ENCODE data around the gene RASGEF1B.

The RASGEF1B gene

DNA sequence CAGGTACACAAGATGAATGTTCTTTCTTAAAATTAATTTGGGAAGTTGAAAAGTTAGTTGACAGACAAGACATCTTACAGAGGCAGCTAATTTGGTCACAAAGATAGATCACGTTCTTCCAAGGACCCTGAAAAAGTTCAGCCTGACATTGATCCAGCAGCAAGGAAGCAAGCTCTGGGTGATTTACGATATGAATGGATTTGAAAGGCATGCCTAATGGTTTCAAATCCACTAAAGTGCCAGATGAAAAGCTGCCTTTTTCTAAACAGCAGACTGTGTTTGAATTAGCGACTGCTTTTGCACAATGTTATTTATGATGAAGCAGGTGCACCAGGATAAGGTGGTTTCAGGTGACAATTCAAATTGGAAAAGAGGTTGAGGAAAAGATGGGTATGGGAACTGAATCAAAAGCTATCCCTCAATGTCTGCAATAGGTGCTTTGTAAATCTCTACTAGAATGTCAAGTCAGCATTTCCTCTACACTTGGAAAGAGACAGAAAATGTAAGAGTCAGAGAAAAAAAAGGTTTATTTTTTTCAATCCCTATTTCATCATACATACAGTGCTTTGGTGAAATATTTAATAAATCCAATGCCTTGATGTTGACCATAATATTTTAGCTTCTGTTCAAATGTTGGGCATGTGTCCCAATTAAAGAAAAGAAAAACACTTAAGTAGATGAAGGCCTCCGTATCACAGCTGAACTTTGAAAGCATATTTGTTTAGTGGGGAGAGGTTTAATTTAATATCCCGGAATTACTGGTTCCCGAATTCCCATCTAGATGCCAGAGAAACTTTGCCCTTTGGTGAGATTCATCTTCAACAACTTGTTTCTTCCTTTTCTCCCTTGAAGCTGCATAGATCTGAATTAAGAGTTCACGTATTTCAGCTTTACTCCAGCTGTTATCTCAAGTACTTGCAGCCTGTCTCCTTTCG lies 6.0 kb downstream of the RASGEF1B start:
- DNase-seq = peak; percentile 72

DNA sequence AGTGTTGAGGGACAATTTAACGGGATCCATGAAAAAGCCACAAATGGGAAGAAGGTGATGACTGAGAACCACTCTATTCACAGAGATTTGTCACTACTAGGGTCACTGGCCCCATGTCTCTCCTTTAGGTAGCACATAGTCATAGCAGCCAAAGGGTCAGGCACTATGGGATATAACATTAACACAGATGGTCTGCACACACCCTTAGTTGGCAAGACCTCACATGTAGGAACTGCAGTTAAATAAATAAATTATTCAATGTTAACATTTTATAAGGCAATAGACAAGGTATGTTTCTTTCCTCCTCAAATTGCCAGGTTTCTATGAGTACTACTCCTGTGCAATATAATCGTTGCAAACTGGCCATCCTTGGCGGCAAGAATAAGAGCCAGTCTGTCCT lies 10.9 kb downstream of the RASGEF1B start:
- DNase-seq = no peak

DNA sequence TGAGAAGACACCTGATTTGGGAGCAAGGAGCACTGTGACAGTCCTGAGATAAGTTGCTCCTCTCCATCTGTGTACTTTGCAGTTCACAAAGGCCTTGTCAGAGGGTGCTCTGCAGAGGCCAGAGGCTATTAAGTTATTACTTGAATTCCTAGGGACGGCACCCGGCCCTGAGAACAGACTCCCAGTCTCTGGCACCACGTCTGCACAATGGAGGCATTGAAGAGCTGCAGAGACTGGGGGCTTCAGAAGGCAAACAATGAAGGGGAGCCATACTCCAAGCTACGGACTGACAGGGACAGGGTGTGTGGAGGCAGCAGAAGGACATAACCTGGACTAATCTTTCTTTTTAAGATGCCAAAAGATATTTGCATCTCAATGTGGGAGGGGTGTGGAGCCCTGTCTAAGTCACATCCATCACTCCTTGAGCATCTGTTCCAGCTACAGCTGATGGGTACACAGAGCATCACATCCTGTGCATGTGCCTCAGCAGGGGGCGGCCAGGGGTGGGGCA lies 11.5 kb downstream of the RASGEF1B start:
- DNase-seq = peak; percentile 52

DNA sequence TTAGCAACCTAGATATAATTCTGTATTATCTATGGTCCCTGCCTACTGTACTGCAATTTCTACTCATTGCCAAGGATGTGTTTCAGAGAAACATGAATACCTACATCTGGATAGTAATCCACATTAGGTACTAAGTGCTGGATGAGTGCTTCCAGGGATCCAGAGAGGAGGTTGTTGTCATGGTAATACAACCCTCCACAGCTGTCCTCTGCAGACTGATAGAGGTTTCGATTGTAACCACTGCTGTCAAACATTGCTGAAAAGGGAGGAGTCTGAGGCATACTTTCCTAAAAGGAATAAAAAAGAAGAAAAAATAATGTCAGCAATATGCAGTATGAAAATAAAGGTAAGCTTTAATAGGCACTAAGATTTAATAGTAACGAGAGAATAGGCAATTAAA lies 12.5 kb downstream of the RASGEF1B start:
- peak; percentile 17 for DNase-seq

DNA sequence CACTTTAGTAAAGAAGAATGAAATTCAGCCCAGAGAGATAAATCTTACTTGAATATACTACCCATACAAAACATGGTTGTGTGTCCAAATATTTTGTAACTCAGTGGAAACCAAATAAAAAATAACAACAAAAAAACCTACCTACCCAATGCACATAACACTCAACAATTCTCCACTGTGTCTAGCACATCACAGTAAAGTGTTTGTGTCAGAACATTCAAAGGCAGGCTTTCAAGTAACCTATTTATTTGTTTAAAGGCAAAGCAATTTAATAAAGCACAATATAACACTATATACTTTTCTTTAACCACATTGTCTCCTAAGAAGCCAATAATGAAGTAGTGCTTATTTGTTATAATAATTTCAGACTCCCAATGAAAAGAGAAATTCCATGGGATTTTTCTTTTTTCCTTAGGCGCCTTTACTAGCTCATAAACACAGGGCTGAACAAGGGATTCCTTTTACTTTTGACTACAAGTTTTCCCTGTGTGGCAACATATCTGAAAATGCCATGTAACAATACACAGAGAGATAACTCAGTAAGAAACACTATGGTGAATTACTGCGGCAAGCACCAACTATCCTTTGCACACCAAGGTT lies 13.7 kb downstream of the RASGEF1B start:
- DNase-seq = no peak

DNA sequence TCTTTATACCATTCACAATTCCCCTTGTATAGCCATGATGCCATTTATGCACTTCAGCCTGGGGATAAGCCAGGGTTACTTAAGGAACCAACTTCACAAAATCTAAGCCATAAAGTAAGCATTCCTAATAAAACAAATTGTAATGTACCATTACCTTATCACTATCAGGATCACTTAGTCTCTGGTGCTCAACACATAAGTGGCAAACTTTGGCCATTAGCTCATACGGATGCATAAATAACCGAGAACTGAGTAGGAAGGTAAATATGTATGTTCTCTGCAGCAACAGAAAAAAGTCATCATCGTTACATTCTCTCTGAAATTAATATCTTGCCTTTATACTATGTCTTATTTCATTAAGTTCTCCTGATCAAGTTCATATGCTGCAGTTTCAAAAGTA lies 14.4 kb downstream of the RASGEF1B start:
- DNase-seq = no peak

DNA sequence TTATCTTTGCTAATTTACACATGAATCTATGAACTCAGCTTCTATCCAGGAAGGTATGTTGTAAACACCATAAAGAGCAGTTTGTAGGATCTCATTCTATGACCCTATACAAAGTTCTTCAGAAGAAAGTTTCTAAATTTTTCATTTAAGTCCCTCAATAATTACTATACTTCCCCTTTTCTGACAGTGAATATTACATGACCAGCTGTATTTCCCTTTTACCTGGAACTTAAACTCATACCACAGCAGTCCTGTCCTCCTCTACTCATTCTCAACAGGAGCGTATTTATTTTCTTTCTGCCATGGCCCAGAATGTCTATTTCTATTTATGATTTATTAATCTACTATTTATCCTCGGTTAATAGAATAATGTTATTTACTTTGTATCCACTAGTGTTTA lies 15.8 kb downstream of the RASGEF1B start:
- DNase-seq = no peak

DNA sequence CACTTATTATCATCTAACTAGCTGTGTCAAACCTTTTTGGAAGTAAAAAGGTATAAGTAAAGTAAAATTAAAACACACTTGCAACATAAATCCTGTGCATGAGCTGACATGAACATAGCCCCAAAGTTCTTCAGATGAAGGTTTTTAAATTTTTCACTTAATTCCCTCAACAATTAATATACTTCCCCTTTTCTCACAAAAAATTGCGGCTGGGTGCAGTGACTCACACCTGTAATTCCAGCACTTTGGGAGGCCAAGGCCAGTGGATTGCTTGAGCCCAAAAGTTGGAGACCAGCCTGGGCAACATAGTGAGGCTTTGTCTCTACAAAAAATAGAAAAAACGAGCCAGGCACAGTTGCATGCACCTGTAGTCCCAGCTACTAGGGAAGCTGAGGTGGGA lies 16.8 kb downstream of the RASGEF1B start:
- no peak for DNase-seq

DNA sequence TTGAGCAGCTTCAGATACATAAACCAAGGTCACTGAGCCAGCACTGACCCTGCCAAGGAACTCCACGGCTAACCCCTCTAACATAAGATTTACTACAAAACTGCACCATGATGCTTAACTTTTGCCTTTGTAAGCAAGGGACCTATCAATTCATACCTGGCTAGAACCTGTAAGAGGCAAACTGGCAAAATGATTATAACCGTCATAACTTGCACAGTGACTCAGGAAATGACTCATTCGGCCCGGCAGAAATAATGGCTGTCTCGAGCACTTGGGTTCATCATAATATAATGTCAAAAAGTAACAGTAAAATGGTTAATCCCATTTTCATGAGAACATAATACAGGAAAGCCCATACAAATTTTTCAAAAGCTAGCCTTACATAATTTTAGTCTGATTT lies 17.2 kb downstream of the RASGEF1B start:
- DNase-seq = no peak

DNA sequence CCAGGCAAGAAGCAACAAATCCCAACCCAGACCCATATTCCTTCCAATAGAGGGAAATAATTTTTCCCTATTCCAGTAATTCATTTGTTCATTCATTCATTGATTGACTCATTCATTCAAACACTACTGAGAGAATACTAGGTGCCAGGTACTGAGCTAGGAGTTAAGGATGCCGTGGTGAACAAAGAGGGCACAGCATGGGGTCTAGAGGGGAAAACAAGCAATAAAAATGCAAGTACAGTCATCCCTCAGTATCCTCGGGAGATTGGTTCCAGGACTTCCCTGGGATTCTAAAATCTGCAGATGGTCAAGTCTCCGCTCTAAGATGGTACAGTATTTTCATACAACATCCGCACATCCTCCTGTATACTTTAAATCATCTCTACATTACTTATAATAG lies 18.7 kb downstream of the RASGEF1B start:
- DNase-seq = no peak

DNA sequence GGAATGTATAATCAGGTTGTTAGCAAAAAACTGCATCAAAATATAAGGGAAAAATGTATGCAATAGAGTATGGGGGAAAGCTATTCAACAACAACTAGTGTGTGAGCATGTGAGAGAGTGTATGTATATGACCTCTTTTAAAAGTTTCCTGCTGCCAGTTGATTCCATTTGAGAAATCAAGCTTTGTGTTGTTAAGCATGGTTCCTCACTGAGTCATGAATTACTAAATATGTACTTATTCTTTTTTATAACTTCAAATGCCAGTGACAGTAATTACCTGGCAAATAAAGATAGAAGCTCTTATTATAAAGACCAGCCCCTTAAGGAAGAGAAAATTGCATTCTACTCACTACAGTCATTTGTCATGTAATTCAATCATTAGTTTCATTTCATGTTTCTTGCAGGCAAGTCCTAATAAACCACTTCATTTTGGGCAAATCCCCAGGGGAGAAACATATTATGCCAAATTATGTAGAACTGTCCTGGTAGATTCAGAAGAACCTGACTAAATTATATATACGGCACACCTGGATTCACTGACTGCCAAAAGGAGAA lies 19.2 kb downstream of the RASGEF1B start:
- DNase-seq = no peak

DNA sequence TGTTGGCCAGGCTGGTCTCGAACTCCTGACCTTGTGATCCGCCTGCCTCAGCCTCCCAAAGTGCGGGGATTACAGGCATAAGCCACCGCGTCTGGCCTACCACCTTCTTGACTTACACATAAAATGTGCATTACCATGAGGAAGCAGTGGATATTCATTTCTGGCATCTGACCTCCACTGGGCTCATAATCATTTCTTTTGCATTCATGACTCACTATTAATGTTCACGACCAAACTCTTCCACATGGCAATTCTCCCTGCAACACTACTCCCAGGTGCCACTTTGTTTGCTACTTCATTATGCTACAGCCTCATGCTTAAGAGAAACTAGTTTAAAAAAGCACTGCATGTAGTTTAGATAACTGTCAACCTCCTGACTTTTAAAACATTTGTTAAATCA lies 22.7 kb downstream of the RASGEF1B start:
- no peak for DNase-seq

DNA sequence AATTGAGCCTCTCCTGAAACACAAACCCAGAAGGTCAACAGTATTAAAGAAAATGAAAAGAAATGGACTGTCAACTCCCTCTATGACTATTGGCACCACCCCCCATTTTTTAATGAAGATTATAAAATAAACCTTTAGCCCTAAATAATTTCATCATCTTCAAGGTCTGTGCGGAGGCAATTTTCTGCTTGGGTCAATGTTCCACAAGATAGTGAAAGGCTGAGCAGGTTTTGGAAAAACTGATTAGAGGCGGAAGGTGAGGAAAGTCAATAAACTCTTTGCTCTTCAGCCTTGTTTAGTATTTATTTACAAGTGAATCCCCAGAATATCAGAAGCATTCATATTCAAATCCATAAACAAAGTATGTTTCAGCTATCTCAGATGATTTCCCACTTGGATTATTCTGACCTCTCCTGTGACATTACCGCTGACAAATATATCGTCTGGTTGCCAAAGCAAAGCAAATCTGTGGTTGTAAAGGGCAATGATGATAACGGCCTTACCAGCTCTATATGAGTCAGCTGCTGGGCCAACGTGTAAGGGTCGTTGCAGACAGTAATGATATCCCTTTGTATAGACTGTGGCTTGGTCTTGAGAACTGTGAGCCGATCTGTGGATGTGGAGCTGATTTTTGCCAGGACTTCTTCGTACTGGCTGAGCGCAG lies 24.0 kb downstream of the RASGEF1B start:
- DNase-seq = no peak

DNA sequence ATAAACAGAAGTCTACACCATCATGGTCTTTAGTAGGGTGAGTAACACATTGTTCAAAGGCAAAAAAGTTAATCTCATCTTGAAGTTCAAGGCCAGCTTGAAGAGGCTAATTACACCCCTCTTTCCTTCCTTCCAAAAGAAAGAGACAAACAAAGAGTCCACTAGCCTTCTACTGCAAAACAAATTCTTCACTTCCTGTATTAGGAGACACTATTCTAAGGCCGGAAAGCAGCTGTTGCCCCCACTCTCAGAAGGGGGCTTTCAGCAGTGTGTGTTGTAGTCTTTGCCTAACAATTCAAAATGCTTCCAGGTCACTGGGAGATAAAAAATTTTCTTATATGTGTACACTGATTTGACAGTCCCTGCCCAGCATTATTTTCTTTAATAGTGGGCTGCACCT lies 25.1 kb downstream of the RASGEF1B start:
- no peak for DNase-seq

DNA sequence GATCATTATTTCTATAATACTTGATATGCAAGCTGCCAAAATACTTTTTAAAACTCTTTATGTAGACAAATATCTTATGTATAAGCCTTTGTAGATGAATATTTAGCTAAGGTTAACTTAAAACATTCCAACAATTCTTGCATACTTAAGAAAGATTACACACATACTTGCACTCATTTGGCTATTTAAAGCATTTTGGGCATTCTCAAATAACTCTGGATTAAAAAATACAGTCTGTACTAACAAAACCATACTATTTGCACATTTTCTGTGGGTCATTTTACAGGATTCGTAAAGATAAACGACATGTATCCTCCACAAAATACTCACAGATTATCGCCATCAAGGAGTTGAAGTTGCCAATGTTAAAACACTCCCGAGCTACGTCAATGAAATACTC lies 26.5 kb downstream of the RASGEF1B start:
- DNase-seq = no peak

DNA sequence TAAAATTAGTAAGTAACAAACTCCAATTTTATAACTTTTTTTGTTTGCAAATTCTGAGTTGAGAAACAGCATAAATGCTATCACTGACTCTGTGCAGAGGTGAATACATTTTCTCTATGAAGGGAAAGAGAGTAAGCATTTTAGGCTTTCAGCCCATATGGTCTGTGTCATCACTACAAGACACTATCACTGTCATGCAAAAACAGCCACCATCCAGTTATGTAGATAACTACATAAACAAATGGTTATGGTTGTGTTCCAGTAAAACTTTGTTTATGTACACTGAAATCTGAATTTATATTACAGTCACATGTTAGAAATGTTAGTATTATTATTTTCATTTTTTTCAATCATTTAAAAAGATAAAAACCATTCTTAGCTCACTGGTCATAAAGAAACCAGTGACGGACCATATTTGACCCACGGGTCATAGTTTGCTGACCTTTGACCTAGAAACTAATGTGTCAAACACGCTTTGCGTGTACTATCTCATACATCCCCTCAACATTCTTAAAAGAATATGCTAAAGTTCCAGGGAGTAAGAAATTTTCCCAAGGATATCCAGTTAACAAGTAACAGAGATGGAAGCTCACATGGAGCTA lies 29.1 kb downstream of the RASGEF1B start:
- peak; percentile 3 for DNase-seq

DNA sequence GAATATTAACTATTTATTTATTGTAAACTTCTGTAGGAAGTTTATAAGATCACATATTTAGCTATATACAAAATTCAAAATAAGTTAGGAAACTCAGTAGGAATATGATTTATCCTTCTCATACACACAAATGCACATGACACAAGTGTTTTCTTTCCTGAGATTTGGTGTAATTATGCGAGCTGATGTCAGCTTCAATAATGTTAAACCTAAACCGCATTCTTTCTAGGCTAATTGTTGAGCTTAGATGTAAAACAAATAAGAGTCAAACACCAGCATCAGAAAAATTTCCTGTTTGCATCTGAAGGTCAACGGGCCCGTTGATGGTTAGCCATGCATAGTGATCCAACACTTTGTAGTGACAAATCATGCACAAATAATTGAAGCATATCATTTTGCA lies 30.8 kb downstream of the RASGEF1B start:
- DNase-seq = no peak

DNA sequence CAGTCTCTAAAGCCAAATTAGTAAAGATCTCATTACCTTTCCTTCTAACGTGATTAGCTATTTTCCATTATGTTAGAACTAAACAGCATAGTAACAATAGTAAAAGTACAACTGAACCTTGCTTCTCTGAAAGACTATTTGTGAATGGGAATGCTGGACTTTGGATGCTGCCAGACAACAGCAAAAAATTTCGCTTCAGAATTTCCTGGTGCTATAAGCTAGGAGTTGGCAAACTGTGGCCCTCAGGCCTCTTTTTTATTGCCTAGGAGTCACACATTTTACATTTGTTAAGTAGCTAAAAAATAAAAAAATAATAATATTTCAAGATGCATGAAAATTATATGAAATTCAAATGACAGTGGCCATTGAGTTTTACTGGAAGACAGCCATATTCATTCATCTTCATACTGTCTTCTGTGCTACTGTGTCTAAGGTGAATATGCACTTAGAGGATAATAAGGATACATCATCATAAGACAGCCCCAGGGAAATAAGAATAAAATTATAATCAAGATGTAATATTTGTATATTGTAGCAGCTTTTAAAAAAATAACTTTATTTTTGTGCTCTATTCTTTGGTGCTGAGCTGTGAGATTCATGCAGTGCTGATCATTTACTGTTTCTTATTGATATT lies 34.6 kb downstream of the RASGEF1B start:
- DNase-seq = peak; percentile 2

DNA sequence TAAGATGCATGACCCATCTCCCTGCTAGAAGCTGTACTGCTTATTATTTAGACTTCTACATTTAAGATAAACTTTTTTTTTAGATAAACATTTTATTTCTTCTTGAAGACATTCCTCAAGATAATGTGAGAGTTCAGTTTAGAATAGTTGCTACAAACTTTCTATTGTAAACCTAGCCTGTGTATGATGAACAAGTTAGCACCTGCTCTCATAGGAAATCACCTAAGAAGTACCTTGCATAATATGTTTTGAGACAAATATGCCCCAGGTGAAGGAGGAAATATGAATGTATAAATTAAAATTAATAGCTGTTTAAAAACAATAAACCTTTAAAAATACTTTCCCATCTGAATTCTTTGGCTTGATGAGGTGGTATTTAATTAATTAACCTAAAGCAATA lies 35.6 kb downstream of the RASGEF1B start:
- DNase-seq = no peak

DNA sequence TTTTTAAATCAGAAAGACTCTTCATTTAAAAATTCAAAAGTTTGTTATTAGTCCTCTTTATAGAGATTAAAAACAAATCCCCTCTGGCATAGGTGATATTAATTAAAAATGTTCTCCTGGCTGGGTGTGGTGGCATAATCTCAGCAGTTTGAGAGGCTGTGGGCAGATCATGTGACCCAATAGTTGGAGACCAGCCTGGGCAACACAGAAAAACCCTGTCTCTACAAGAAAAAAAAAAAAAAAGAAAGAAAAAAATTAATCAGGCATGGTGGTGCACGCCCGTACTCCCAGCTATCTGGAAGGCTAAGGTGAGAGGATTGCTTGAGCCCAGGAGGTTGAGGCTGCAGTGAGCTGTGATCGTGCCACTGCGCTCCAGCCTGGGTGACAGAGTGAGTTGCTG lies 38.9 kb downstream of the RASGEF1B start:
- DNase-seq = no peak

DNA sequence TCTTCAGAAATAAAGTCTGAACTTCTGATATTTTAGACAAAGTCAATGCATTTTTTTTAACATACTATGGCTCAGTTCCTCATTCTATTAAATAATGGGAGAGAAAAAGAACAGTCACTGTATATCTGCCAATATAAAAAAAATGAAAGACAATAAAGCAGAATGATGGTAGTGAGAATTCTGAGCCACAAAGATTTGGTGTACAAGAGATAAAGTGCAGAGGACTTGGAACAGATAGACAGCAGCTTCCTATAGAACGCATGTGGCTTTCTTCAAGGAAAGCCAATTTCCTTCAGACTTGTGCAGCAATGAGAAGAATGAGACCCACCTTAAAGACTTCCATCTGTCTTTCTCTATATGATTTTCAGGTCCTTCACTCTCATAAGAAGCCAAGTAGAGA lies 39.7 kb downstream of the RASGEF1B start:
- DNase-seq = no peak

DNA sequence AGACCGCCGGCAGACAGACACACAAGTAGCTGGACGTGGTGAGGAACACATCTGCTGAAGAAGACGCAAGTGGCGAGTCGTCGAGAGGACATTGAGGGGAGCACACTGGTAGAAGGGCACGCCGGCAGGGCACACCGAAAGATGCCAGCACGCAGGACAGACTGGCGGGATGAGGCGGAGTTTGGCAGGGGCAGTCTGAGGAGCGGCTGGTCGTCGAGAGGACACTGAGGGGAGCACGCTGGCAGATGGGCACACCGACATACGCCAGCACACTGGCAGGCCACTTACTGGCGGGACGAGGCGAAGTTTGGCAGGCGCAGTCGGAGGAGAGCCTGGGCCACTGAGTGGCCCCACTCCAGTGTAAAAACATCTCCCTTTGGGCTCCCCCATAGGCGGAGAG lies 42.1 kb downstream of the RASGEF1B start:
- DNase-seq = no peak

DNA sequence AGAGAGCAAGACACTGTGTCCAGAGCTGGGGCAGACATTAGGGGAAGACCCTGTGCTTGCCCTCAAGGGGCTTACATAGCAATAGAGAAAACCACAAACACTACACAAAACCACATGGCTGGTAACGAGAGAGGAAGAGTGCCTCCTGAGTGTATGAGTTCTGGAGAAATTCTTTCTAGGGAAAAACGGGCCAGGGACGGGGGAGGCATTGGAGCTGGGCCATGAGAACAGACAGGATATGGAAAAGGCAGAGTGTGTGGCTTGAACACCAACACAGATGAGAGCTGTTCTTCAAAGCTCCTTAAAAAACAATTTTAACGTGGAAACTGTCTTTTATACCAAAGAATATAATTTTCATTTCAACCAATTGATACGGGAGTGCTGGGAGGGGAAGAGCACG lies 42.7 kb downstream of the RASGEF1B start:
- DNase-seq = no peak

Data from NCI-H82 (cell line).